GM13977 (cell line): ENCODE results near the gene MRGPRX1.

Experiments used
- DNase-seq: peaks from one replicate; pipeline ENCODE4 v3.0.0; 2012; ENCODE audit warnings: low spot score
- in situ Hi-C: fragments of 300-500 bp; cut with MboI; formaldehyde crosslinking; loops from one replicate; pipeline ENCODE4 v1.12.0; 2022; ENCODE audit warnings: low sequenced_read_pairs, low pct_unique_long_range_greater_than_20kb, mixed read lengths, inconsistent platforms; ENCODE audit not compliant: unreplicated experiment
- TF ChIP-seq, protein P1 (sequence below): IDR thresholded peaks from 2 replicates; pipeline ENCODE4 v1.5.1; 2012; ENCODE audit warnings: mild to moderate bottlenecking, control low read depth; ENCODE audit not compliant: insufficient read depth; ENCODE audit errors: extremely low read depth, missing control alignments

Gene MRGPRX1

DNA sequence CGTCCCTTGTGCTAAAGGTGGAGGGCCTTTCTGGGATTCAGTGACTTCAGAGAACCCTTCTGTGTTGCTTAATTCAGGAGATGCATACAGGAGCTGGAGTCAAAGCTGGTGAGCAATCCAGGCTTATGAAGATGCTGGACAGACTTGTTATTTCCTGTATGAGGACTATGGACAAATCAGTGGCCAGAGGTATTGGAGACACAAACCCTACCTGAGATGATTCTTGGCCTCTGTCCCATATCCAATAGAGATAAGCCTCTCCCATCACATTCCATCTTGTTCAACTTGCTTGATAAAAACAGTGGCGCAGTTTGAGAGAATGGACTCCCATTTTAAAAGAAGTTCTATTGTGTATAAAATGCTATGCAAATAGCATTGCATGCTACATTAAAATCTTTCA lies at the start of gene MRGPRX1:
TSS of gene MRGPRX1 (minus strand) at position 101 of the 400 bp plus-strand sequence. CDS start 4,630 bp downstream, outside the sequence.
- DNase-seq: no peak
- in situ Hi-C loops: no loop called here
- TF ChIP-seq, protein P1, sequence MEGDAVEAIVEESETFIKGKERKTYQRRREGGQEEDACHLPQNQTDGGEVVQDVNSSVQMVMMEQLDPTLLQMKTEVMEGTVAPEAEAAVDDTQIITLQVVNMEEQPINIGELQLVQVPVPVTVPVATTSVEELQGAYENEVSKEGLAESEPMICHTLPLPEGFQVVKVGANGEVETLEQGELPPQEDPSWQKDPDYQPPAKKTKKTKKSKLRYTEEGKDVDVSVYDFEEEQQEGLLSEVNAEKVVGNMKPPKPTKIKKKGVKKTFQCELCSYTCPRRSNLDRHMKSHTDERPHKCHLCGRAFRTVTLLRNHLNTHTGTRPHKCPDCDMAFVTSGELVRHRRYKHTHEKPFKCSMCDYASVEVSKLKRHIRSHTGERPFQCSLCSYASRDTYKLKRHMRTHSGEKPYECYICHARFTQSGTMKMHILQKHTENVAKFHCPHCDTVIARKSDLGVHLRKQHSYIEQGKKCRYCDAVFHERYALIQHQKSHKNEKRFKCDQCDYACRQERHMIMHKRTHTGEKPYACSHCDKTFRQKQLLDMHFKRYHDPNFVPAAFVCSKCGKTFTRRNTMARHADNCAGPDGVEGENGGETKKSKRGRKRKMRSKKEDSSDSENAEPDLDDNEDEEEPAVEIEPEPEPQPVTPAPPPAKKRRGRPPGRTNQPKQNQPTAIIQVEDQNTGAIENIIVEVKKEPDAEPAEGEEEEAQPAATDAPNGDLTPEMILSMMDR: no peak

DNA sequence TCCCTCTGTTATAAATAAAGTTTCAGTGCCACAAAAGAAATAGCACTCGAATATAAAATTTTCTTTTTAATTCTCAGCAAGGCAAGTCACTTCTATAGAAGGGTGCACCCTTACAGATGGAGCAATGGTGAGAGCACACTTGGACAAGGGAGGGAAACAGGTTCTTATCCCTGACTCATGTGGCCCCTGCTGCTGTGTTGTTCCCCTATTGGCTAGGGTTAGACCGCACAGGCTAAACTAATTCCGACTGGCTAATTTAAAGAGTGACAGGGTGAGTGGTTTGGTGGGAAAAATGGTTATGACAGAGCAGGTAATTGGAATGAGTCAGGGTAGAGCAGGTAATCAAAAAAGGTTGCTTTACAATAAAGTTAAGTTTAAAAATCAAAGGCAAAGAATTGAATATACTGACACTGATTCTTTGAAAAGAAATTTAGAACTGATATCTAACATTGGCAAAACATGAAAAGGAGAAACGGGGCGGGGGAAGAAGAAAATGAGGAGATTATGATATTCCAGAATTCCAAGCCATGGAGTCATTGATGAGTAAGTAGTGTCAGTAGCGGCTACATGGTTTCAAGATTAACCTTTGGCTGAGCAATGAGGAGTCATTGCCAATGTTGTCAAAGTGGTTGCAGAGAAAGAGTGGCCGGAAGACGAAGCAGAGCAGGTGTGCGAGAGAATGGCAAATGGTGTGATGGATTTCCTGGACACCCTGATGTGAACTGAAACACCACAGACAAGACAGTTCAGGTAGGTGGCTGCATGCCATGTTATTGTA lies 48.4 kb upstream of the MRGPRX1 start:
- in situ Hi-C loops: no loop called here
- DNase-seq: no peak
- TF ChIP-seq, protein P1: no peak

DNA sequence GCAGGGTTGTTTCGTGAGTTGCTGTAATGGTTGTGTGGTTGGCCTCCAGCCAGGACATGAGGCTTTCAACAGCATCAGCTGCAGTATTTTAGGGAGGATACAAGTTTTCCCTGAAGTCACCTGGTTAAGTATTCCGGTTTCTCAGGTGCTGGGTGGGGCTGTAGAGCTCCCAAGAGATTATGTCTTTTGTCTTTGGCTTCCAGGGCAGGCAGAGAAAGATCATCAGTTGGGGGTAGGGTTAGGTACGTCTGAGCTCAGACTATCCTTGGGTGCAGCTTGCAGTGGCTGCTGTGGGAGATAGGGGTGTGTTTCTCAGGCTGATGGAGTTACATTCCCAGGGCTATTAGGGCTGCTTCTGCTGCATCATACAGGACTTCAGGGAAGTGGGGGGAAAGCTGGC lies 47.5 kb upstream of the MRGPRX1 start:
- DNase-seq: no peak
- TF ChIP-seq, protein P1: no peak
- in situ Hi-C loops: no loop called here

DNA sequence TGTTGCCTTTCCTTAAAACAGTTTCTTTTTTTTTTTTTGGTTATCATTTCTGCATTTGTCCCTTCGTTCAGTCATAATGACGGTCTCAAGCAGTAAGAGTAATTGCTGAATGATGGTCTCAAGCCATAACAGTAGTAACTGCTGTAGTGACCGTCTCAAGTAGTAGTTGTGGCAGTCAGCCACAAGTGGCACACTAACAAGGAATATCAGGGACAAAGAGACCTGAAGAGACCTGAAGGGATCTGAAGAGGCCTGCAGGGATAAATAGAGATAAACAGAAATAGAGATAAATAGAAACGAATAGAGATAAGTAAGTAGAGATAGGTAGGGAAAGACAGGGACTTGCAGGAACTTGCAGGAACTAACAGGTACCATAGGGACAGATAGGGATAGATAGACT lies 42.7 kb upstream of the MRGPRX1 start:
- TF ChIP-seq, protein P1: no peak
- no peak for DNase-seq
- in situ Hi-C loops: no loop called here

DNA sequence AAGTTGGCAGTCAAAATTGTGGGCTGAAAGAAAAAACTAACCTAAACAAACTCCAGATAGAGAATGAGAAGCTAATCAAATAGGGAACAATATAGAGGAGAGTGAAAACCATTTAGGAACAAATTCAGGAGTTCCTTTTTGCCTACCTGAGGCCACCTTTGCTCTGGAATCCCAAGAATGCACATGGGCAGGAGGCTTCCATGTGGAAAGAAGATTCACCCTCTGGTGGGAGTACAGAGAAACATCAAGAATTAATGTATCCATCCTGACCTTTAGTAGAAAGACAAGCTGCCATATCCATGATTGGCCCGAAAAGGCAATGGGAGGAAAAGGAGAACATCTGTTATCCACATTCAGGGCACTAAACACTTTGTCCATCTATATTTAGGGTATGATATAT lies 35.0 kb upstream of the MRGPRX1 start:
- TF ChIP-seq, protein P1: no peak
- DNase-seq: no peak
- in situ Hi-C loops: no loop called here

DNA sequence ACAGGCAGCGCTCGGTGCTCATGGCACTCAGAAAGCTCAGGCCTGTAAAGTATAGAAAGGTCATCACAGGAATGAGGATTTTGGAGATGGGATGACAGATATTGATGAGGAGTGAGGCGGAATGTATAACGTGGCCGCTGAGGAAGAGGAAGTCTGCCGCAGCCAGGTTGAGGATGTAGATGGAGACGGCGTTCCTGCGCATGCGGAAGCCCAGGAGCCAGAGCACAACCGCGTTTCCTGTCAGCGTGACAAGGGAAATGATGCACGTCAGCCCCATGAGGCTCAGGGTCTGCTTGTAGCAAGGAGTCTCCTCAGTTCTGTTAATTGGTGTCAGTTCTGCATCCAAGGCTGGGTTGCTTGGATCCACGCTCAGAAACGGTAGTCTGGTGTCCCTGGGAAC lies 33.1 kb upstream of the MRGPRX1 start:
- no peak for DNase-seq
- in situ Hi-C loops: no loop called here
- TF ChIP-seq, protein P1: no peak
